GM12878 (cell line): ENCODE data around the gene WWTR1.

Source experiments
- ATF7 ChIP-seq: fragments of 450-650 bp; IDR thresholded peaks from 2 replicates; pipeline ENCODE4 v1.6.1; 2016; ENCODE audit warnings: low read depth, mild to moderate bottlenecking
- CTCF ChIP-seq, 3 experiments: IDR thresholded peaks in 2 of 3; conservative IDR thresholded peaks in 1 of 3; 2 replicates each; pipeline ENCODE4 v1.5.1; 2011; ENCODE audit warnings: low read depth in 3 of 3, low read length in 3 of 3, mild to moderate bottlenecking in 3 of 3, control low read depth in 2 of 3, moderate library complexity in 2 of 3, inconsistent platforms in 1 of 3, mixed read lengths in 1 of 3; ENCODE audit not compliant: control insufficient read depth in 2 of 3, insufficient read depth in 1 of 3; ENCODE audit errors: extremely low read depth in 1 of 3
- ZNF274 ChIP-seq: IDR thresholded peaks from one replicate; pipeline ENCODE4 v1.8.0; 2011; ENCODE audit not compliant: insufficient read length, insufficient read depth

- TF ChIP-seq ATF7 (no peak), ZNF274 (no peak), CTCF (IDR thresholded peaks at IDR 0.05 in 2 of 3, conservative IDR thresholded peaks at IDR 0.05 in 1 of 3; ENCODE audit: control insufficient read depth in 2 of 3, extremely low read depth in 1 of 3, insufficient read depth in 1 of 3, low read depth in 3 of 3, low read length in 3 of 3) (no peak)
These were observed 68.9 kb downstream of the WWTR1 start for GRCh38 chr3:149588909-149589308.
